ENCODE results near the gene PRPF18.

DNA sequence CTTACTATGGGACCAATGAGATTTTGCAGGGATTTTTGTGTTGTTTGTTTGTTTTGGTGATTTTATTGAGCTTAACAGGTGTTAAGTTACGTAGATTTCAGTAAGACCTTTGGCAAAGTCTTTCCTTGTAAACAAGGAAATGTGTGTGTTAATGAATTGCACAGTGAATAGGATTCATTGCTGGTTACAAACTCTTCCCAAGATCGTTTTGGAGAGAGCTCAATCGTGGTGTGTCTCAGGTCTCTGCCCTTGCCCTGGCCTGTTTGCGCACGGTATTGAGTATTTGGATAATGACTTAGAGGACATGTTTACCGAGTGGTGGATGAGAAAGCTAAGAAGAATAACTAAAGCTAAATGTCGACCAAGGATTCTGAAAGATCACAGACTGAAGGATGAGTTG lies 41.9 kb downstream of the PRPF18 start:
- TF ChIP-seq, protein P1, sequence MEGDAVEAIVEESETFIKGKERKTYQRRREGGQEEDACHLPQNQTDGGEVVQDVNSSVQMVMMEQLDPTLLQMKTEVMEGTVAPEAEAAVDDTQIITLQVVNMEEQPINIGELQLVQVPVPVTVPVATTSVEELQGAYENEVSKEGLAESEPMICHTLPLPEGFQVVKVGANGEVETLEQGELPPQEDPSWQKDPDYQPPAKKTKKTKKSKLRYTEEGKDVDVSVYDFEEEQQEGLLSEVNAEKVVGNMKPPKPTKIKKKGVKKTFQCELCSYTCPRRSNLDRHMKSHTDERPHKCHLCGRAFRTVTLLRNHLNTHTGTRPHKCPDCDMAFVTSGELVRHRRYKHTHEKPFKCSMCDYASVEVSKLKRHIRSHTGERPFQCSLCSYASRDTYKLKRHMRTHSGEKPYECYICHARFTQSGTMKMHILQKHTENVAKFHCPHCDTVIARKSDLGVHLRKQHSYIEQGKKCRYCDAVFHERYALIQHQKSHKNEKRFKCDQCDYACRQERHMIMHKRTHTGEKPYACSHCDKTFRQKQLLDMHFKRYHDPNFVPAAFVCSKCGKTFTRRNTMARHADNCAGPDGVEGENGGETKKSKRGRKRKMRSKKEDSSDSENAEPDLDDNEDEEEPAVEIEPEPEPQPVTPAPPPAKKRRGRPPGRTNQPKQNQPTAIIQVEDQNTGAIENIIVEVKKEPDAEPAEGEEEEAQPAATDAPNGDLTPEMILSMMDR (IDR thresholded peaks at IDR 0.05; ENCODE audit: borderline replicate concordance, extremely low read depth, low read length, poor library complexity, severe bottlenecking): no peak
- TF ChIP-seq EZH2 (IDR thresholded peaks at IDR 0.05; ENCODE audit: borderline replicate concordance, low read depth, low read length, severe bottlenecking): no peak

All from DND-41 (cell line).